SJCRH30 (cell line): ENCODE measurements around the gene MOG. TPM values are rescaled to one million over a fixed set of nuclear protein-coding genes. Genes with fewer than 3 reads are reported as not detected.
A peak's percentile ranks its signal among the peaks of the same experiment; 100 is the strongest.
"Not testable (repeated sequence)": the region's sequence is repeated elsewhere in the genome, so short reads cannot be mapped to it uniquely, and the experiment has no call there.

Experiments used
- DNase-seq, 2 experiments: peaks; one replicate each; pipeline ENCODE4 v3.0.0-alpha.2; 2015 to 2020
- H3K27ac ChIP-seq: fragments of 250-450 bp; sonication (Bioruptor Pico); 2 replicates; pipeline ENCODE4 v1.5.1; 2020; ENCODE audit warnings: mild to moderate bottlenecking, moderate library complexity
- H3K27me3 ChIP-seq: fragments of 250-450 bp; sonication (Bioruptor Pico); 2 replicates; pipeline ENCODE4 v1.5.1; 2020; ENCODE audit warnings: mild to moderate bottlenecking, moderate library complexity
- H3K36me3 ChIP-seq: fragments of 250-450 bp; sonication (Bioruptor Pico); 2 replicates; pipeline ENCODE4 v1.5.1; 2020; ENCODE audit warnings: mild to moderate bottlenecking, moderate library complexity
- H3K4me1 ChIP-seq: fragments of 250-450 bp; sonication (Bioruptor Pico); 2 replicates; pipeline ENCODE4 v1.5.1; 2020; ENCODE audit warnings: mild to moderate bottlenecking, moderate library complexity
- H3K4me3 ChIP-seq: fragments of 250-450 bp; sonication (Bioruptor Pico); 2 replicates; pipeline ENCODE4 v1.5.1; 2020; ENCODE audit warnings: mild to moderate bottlenecking, moderate library complexity
- H3K9me3 ChIP-seq: fragments of 250-450 bp; sonication (Bioruptor Pico); replicated peaks from 2 replicates; pipeline ENCODE4 v1.5.1; 2020; ENCODE audit warnings: mild to moderate bottlenecking, moderate library complexity
- total RNA-seq: library from RNA; depleted of rRNA; stranded (reverse); fragments of >200 nt; shearing (Covaris generic); gene quantifications from 2 replicates; pipeline ENCODE4 v1.2.3, GENCODE V29; 2014

The MOG gene
- total RNA-seq, 1 experiment from 2014 or later, result not detected

DNA sequence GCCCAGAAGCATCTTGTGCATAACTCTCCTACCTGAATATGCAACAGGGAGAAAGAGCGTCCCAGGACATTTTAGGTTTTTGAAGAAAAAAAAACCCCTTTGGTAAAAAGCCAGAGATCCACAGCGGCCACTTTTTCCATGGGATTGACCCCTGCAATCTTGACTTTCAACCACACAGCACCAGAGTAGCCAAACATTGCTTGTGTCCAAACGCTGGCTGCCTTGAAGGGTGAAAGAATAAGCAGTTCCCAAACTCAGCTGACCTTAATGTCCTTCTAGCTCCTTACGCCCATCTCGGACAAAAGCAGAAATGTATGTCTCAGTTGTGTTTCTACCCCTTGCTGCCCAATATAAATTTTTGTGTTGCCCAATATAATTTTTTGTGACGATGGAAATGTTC lies 1.2 kb upstream of the MOG start:
- Histone ChIP-seq H3K36me3 (no peaks in the 10 kb centered on the region), H3K27ac (no peak overlapping the region), H3K27me3 (no peaks in the 10 kb centered on the region; the same call in 1 of the 2 replicates), H3K4me1 (no peaks in the 10 kb centered on the region), H3K4me3 (no peak overlapping the region), H3K9me3 (no peaks in the 10 kb centered on the region)
- no peak for DNase-seq

- no peak for DNase-seq
- no peak overlapping the region for H3K27ac ChIP-seq
These were observed 735 bp upstream of the MOG start for GRCh38 chr6:29656157-29656556.

DNA sequence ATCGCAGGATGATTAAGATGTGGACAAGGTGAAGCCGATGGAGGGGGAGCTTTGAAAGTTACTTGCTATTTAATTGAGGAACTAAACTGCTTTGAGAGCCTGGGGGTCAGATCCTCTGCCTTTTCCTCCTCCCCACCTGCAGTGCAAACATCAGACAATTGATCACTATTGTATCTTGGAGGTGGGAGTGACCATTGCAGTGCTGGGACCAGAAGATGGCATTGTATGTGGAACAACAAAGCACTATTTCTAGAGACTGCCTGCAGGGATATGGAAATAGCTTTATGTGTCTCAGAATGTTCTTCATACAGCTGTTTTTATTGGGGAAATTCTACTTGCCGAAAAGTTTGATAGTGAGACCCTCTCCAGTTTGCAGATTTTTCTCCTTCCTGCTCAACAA lies 4.2 kb downstream of the MOG start:
- Histone ChIP-seq H3K4me3 (no peak overlapping the region), H3K27me3 (no peaks in the 10 kb centered on the region), H3K4me1 (no peaks in the 10 kb centered on the region), H3K9me3 (no peaks in the 10 kb centered on the region), H3K36me3 (no peaks in the 10 kb centered on the region), H3K27ac (no peak overlapping the region)
- no peak for DNase-seq

More at GRCh38 chr6:29656157-29656556, 735 bp upstream of the MOG start:
- H3K4me1 ChIP-seq, result no peaks in the 10 kb centered on the region
- H3K9me3 ChIP-seq, result no peaks in the 10 kb centered on the region
- no peaks in the 10 kb centered on the region; the same call in 1 of the 2 replicates for H3K27me3 ChIP-seq
- H3K4me3 ChIP-seq, result no peak overlapping the region
- no peaks in the 10 kb centered on the region for H3K36me3 ChIP-seq

GRCh38 chr6:29661502-29662141 lies 4.7 kb downstream of the MOG start:
- DNase-seq, H3K4me1 ChIP-seq, H3K36me3 ChIP-seq, H3K27ac ChIP-seq, H3K9me3 ChIP-seq, H3K4me3 ChIP-seq, H3K27me3 ChIP-seq: not testable (repeated sequence)

DNA sequence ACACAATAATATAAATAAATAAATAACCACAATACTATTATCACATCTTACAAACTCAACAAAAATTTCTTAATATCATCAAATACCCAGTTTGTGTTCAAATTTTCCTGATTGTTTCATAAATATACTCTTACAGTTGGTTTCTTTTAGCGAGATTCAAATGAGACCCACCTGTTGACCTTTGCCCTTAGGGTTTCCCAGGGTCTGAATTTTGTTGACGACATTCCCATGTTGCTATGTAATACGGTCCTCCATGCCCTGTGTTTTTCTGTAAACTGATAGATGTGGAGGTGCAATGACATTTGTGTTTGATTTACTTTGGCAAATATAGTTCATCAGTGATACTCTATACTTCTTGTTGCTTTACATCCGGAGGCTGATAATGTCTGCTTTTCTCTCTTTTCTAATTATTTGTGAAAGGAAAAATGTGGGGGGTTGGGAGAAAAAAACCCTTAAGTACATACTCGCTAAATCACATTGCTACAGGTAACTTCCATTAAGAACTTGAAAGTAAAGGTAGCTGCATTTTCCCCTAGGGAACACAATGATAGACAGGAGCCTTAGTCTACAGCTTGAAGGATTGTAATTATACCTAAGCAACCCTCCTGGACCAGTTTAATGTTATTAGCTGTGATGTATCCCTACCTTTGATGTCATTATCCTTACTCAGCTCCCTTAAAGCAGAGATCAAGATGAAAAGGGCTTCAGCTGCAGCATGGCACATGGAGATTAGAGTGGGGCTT lies 6.6 kb downstream of the MOG start:
- no peaks in the 10 kb centered on the region for H3K9me3 ChIP-seq
- DNase-seq, result no peak
- H3K4me1 ChIP-seq, result no peaks in the 10 kb centered on the region

DNA sequence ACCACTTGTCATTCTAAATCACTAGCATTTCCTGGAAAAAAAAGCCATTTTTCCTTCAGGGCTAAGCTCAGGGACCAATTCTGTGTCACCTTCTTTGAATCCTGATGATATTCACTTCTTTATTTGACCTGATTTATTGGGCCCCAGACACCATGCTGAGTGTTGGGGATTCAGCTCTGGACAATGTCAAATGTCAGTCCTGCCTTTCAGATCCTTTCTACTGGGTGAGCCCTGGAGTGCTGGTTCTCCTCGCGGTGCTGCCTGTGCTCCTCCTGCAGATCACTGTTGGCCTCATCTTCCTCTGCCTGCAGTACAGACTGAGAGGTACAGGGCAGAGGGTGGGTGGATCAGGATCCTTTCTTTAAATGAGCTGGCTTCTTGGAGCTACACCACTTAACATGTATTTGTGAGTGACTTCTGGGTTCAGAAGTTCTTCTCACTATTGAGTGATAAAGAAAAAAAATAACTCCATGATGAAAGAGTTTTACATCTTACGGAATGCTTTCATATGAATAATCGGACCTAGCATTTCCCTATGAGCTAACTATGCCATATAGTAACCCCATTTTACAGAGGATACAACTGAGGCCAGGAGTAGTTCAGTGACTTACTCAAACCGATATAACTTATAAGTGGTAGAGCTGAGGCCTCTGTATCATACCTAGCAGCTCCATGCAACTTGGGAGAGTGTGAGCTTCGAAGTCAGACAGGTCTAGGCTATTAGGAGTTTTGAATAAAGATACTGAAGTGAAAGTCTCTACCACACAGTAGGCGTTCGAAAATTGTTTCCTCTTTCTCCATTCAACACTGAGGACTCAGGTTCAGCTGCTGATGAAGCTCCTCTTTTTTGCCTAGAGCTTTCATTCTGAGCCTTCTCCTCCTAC lies 9.3 kb downstream of the MOG start:
- no peak for DNase-seq
- Histone ChIP-seq H3K4me1 (no peaks in the 10 kb centered on the region), H3K27me3 (no peaks in the 10 kb centered on the region), H3K9me3 (no peaks in the 10 kb centered on the region), H3K4me3 (no peak overlapping the region), H3K27ac (no peak overlapping the region), H3K36me3 (no peaks in the 10 kb centered on the region)

More for the DNA sequence above, 6.6 kb downstream of the MOG start:
- Histone ChIP-seq H3K4me3 (no peak overlapping the region), H3K36me3 (no peaks in the 10 kb centered on the region), H3K27ac (no peak overlapping the region), H3K27me3 (no peaks in the 10 kb centered on the region)

DNA sequence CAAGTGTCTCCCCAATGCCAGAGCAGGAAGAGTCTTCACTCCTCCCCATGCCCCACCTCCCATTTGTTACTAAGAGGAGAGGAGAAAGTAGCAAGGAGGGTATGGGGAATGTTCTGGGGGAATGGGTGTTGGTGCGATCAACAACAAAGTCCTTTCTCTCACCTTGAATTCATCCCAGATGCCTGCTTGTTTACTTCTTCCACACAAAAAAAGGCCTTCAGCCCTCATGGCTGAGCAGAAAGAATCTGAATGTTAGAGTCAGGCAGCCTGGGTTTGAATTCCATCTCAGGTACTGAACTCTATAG lies 9.9 kb downstream of the MOG start:
- Histone ChIP-seq H3K27me3 (no peaks in the 10 kb centered on the region), H3K9me3 (no peaks in the 10 kb centered on the region), H3K36me3 (no peaks in the 10 kb centered on the region), H3K4me1 (no peaks in the 10 kb centered on the region), H3K27ac (no peak overlapping the region), H3K4me3 (no peak overlapping the region)
- DNase-seq, result no peak

DNA sequence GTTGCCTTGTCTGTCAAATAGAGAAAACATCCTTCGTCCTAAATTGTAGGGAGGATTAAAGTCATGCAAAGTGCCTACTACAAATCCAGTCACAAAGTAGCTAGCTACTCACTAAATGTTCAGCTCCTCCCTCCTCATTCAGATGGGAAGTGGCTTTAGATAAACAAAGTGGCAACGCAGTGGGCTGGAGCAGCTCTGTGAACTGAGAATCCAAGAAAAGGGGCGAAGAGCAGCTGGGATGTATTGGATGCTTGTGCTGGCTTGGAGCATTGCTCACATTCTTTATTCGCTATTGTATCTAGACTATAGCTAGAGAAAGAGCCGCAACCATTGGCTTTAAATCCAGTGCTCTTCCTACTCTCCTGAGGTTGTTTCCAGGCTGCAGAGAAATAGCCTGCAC lies 10.3 kb downstream of the MOG start:
- H3K27ac ChIP-seq, result no peak overlapping the region
- no peak for DNase-seq
- no peaks in the 10 kb centered on the region for H3K9me3 ChIP-seq
- H3K4me3 ChIP-seq, result no peak overlapping the region
- H3K4me1 ChIP-seq, result no peaks in the 10 kb centered on the region
- H3K36me3 ChIP-seq, result no peaks in the 10 kb centered on the region
- no peaks in the 10 kb centered on the region for H3K27me3 ChIP-seq

DNA sequence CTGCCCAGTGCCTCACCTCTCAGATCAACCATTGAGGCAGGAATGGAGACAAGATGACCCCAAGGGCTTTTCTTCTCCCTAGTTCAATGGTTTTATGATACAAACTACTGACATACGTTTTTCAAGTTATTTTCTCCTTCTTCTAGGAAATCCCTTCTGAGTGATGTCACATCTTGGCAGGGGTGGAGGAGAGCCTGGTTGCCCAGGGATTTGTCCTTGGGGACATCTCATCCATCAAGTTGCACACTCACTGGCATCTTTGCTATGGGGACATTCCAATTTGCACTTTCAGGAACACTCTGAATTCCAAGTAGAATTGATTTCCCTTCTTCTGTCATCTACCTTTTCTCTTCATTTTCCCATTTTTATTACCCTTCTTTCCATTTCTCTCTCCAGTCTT lies 14.1 kb downstream of the MOG start:
- Histone ChIP-seq H3K27ac (no peak overlapping the region), H3K4me1 (no peaks in the 10 kb centered on the region), H3K27me3 (no peaks in the 10 kb centered on the region), H3K9me3 (no peaks in the 10 kb centered on the region), H3K4me3 (no peak overlapping the region), H3K36me3 (no peaks in the 10 kb centered on the region)
- no peak for DNase-seq

DNA sequence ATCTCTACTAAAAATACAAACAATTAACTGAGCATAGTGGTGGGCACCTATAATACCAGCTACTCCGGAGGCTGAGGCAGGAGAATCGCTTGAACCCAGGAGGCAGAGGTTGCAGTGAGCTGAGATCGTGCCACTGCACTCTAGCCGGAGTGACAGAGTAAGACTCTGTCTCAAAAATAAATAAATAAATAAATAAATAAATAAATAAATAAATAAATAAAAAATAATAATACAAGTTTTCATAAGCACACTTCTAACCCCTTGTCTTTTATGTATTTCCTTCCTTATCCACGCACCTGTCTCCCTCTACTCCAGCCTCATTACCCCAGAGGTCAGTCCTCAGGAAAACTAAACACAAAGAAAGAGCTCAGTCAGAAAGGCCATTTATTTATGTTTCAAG lies 15.2 kb downstream of the MOG start:
- DNase-seq, H3K27me3 ChIP-seq, H3K27ac ChIP-seq, H3K9me3 ChIP-seq, H3K4me1 ChIP-seq, H3K36me3 ChIP-seq, H3K4me3 ChIP-seq: not testable (repeated sequence)

DNA sequence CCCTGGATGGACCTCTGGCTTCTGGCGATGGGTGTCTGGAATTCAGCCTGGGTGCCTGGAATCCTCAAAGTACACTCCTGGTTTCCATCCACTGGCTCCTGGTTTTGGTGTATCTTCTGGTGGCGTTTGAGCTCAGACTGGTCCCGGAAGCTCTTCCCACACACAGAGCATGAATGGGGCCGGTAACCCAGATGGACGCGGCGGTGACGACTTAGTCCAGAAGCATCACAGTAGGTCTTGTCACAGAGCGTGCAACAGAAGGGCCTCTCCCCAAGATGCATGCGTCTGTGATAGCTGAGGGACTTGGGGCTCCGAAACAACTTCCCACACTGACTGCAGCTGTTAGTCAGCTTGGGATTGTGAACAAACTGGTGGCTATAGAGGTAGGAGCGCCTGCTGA lies 16.3 kb downstream of the MOG start:
- Histone ChIP-seq H3K36me3 (no peaks in the 10 kb centered on the region), H3K9me3 (no peaks in the 10 kb centered on the region), H3K27me3 (no peaks in the 10 kb centered on the region), H3K4me3 (no peak overlapping the region), H3K27ac (no peak overlapping the region), H3K4me1 (peaks cover 10% of the 10 kb centered on the region)
- DNase-seq, result no peak

DNA sequence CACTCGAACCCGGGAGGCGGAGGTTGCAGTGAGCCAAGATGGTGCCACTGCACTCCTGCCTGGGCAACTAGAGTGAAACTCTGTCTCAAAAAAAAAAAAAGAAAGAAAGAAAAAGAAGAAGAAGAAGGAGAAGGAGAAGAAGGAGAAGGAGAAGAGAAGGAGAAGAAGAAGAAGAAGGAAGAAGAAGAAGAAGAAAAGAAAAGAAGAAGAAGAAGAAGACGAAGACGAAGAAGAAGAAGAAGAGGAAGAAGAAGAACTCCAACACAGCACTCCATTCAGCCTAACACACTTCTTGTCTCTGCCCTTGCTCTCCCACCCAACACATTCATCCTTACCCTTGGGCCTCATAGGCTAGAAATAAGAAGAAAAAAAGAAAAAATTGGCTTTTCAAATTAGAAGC lies 17.1 kb downstream of the MOG start:
- no peaks in the 10 kb centered on the region for H3K9me3 ChIP-seq
- no peak overlapping the region for H3K27ac ChIP-seq
- peaks cover 10% of the 10 kb centered on the region for H3K4me1 ChIP-seq
- no peaks in the 10 kb centered on the region for H3K36me3 ChIP-seq
- H3K27me3 ChIP-seq, result no peaks in the 10 kb centered on the region
- DNase-seq, result no peak
- no peak overlapping the region for H3K4me3 ChIP-seq

DNA sequence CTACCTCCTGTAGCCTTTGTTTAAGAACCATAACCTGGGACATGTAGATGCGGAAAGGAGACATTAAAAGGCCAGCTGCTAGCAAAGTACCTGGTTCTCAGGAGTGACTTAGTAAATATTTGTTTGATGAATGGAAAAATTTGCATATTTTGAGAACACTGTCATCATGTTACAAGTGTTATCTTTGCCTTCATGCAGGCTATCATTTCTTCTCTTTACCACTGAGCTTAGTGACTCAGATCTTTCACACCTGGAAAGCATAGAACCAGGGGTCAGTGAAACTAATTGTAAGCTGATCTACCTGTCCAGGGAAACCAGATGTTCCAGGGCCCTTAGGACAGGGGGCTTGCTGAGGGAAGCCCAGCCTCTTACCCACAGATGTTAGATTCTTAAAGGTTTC lies 18.7 kb downstream of the MOG start:
- Histone ChIP-seq H3K27ac (no peak overlapping the region), H3K4me1 (peaks cover 10% of the 10 kb centered on the region), H3K27me3 (no peaks in the 10 kb centered on the region), H3K4me3 (no peak overlapping the region), H3K9me3 (no peaks in the 10 kb centered on the region), H3K36me3 (no peaks in the 10 kb centered on the region)
- DNase-seq, result no peak

GRCh38 chr6:29676981-29677601 lies 20.2 kb downstream of the MOG start:
- Histone ChIP-seq H3K4me1 (peaks cover 10% of the 10 kb centered on the region), H3K27me3 (no peaks in the 10 kb centered on the region), H3K9me3 (no peaks in the 10 kb centered on the region), H3K27ac (peak overlapping the region; percentile 8; the same call in 1 of the 2 replicates), H3K36me3 (no peaks in the 10 kb centered on the region), H3K4me3 (no peak overlapping the region)
- peak; percentile 81 to 87 for DNase-seq

DNA sequence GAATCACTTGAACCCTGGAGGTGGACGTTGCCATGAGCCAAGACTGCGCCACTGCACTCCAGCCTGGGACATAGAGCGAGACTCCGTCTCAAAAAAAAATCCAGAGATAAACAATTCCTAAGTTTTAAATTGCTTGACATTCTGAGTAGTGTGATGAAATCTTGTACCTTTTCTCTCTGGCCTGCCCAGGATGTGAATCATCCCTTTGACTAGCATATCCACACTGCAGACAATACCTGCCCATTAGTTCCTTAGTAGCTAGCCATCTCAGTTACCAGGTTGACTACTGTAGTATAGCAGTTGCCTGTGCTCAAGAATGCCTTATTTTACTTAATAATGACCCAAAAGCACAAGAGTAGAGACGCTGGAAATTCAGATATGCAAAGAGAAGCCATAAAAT lies 21.2 kb downstream of the MOG start:
- Histone ChIP-seq H3K36me3 (no peaks in the 10 kb centered on the region), H3K27me3 (no peaks in the 10 kb centered on the region), H3K9me3 (no peaks in the 10 kb centered on the region), H3K4me1 (peaks cover 10% of the 10 kb centered on the region), H3K4me3 (no peak overlapping the region), H3K27ac (no peak overlapping the region)
- DNase-seq, result no peak
